ENCODE results near the gene IDH3A.

DNA sequence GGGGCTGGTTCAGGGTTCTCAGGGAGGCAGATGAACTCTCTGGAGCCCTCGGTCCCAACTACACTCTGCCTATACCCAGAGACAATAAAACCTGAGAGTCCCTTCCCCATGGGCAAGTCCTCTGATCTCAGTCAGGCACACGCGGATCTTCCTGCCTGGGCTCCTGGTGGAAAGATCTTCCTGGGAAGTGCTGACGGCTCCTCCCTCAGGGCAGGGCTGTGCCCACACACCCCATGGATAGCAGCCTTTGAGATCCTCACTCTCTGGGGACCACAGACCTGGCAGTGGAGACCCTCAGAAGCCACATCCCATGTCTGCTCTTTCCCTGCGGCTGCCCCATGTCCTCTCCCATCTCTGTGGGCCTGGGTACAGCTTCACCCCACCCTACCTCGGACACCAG lies 46.4 kb upstream of the IDH3A start:
- TF ChIP-seq, protein P1, sequence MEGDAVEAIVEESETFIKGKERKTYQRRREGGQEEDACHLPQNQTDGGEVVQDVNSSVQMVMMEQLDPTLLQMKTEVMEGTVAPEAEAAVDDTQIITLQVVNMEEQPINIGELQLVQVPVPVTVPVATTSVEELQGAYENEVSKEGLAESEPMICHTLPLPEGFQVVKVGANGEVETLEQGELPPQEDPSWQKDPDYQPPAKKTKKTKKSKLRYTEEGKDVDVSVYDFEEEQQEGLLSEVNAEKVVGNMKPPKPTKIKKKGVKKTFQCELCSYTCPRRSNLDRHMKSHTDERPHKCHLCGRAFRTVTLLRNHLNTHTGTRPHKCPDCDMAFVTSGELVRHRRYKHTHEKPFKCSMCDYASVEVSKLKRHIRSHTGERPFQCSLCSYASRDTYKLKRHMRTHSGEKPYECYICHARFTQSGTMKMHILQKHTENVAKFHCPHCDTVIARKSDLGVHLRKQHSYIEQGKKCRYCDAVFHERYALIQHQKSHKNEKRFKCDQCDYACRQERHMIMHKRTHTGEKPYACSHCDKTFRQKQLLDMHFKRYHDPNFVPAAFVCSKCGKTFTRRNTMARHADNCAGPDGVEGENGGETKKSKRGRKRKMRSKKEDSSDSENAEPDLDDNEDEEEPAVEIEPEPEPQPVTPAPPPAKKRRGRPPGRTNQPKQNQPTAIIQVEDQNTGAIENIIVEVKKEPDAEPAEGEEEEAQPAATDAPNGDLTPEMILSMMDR (IDR thresholded peaks at IDR 0.05): no peak
- TF ChIP-seq POLR2A (IDR thresholded peaks at IDR 0.05): no peak

Measured in thyroid gland (tissue), 4 donors.